IPS-11a (cell line): ENCODE results near the gene DAPK3.

ENCODE experiments used
- H3K4me3 ChIP-seq: one replicate; pipeline ENCODE4 v1.5.1; 2013; ENCODE audit warnings: low read depth, low read length, control low read depth

DAPK3 gene

GRCh38 chr19:3919793-3920192 lies 51.1 kb downstream of the DAPK3 start:
- H3K4me3 ChIP-seq, result no peak overlapping the region

DNA sequence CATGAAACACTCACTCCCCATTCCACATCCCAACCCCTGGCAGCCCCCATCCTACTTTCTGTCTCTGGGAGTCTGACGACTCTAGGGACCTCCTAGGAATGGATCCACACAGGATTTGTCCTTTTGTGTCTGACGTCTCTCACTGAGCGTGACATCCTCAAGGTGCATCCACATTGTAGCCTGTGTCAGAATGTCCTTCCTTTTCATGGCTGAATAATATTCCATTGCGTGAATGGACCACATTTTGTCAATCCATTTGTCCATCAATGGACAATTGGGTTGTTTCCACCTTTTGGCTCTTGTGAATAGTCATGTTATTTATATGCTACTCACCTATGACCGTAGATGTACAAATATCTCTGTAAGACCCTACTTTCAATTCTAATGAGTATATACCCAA lies 54.9 kb downstream of the DAPK3 start:
- no peak overlapping the region for H3K4me3 ChIP-seq

- no peak overlapping the region for H3K4me3 ChIP-seq
Observed at GRCh38 chr19:3914199-3914598, 56.7 kb downstream of the DAPK3 start.

- no peak overlapping the region for H3K4me3 ChIP-seq
Observed at GRCh38 chr19:3910105-3910504, 60.8 kb downstream of the DAPK3 start.
